GM23338 (cell line): ENCODE data around the gene CIAO3. TPM values are rescaled to one million over a fixed set of nuclear protein-coding genes. Genes with fewer than 3 reads are reported as not detected.

ENCODE experiments used
- ATAC-seq: fragments of 200-7000 bp; cut with Tn5 transposase; 3 replicates; pipeline ENCODE4 v1.9.1; 2020
- DNase-seq: peaks from one replicate; pipeline ENCODE4 v3.0.0-alpha.2; 2015; ENCODE audit warnings: low spot score
- H2AFZ ChIP-seq: fragments of 200-600 bp; sonication (generic); 2 replicates; pipeline ENCODE4 v1.8.0; 2016; ENCODE audit warnings: antibody characterized with exemption, mild to moderate bottlenecking, moderate library complexity
- H3F3A ChIP-seq: fragments of 200-600 bp; sonication (generic); replicated peaks from 2 replicates; pipeline ENCODE4 v1.8.0; 2017; ENCODE audit warnings: antibody characterized with exemption, mixed run types, low read depth
- H3K27ac ChIP-seq: fragments of 200-600 bp; sonication (generic); 2 replicates; pipeline ENCODE4 v1.6.1; 2016; ENCODE audit warnings: low read depth
- H3K27me3 ChIP-seq: fragments of 200-600 bp; sonication (generic); 2 replicates; pipeline ENCODE4 v1.8.0; 2016; ENCODE audit warnings: mild to moderate bottlenecking, mixed run types, moderate library complexity; ENCODE audit not compliant: insufficient read depth
- H3K36me3 ChIP-seq: fragments of 200-600 bp; sonication (generic); 2 replicates; pipeline ENCODE4 v1.8.0; 2016; ENCODE audit warnings: mild to moderate bottlenecking; ENCODE audit not compliant: insufficient read depth
- H3K4me1 ChIP-seq: fragments of 200-600 bp; sonication (generic); 2 replicates; pipeline ENCODE4 v1.8.0; 2016; ENCODE audit warnings: mild to moderate bottlenecking, moderate library complexity; ENCODE audit not compliant: insufficient read depth
- H3K4me2 ChIP-seq: fragments of 200-600 bp; sonication (generic); 2 replicates; pipeline ENCODE4 v1.7.1; 2017; ENCODE audit warnings: mixed run types
- H3K4me3 ChIP-seq: fragments of 200-600 bp; sonication (generic); 2 replicates; pipeline ENCODE4 v1.6.1; 2016; ENCODE audit warnings: mixed run types
- H3K79me2 ChIP-seq: fragments of 200-600 bp; sonication (generic); replicated peaks from 2 replicates; pipeline ENCODE4 v1.8.0; 2017; ENCODE audit warnings: mild to moderate bottlenecking; ENCODE audit not compliant: insufficient read depth
- H3K9me2 ChIP-seq: fragments of 200-600 bp; sonication (generic); 2 replicates; pipeline ENCODE4 v1.8.0; 2017; ENCODE audit not compliant: insufficient read depth
- H4K20me1 ChIP-seq: fragments of 200-600 bp; sonication (generic); replicated peaks from 2 replicates; pipeline ENCODE4 v1.8.0; 2017; ENCODE audit warnings: mild to moderate bottlenecking; ENCODE audit not compliant: insufficient read depth
- H3K27ac Mint-ChIP-seq: 2 replicates; pipeline ENCODE4 v1.8.0; 2020; ENCODE audit warnings: inconsistent platforms, mild to moderate bottlenecking, moderate library complexity, mixed read lengths
- H3K27me3 Mint-ChIP-seq: 3 replicates; pipeline ENCODE4 v1.8.0; 2022; ENCODE audit warnings: low read depth, mild to moderate bottlenecking, moderate library complexity, mixed read lengths, inconsistent platforms; ENCODE audit not compliant: insufficient read depth, poor library complexity
- H3K36me3 Mint-ChIP-seq: 3 replicates; pipeline ENCODE4 v1.8.0; 2021; ENCODE audit warnings: low read depth, mild to moderate bottlenecking, inconsistent platforms, moderate library complexity, mixed read lengths
- H3K4me1 Mint-ChIP-seq: 3 replicates; pipeline ENCODE4 v1.8.0; 2020; ENCODE audit warnings: mild to moderate bottlenecking, inconsistent platforms, mixed read lengths
- H3K4me3 Mint-ChIP-seq: 3 replicates; pipeline ENCODE4 v1.8.0; 2021; ENCODE audit warnings: moderate library complexity, mild to moderate bottlenecking, inconsistent platforms, mixed read lengths
- H3K9me3 Mint-ChIP-seq: 3 replicates; pipeline ENCODE4 v1.8.0; 2020; ENCODE audit warnings: moderate library complexity, mild to moderate bottlenecking, inconsistent platforms, mixed read lengths
- CREB1 ChIP-seq: fragments of 250-450 bp; sonication (Bioruptor Pico); IDR thresholded peaks from 2 replicates; pipeline ENCODE4 v1.5.0; 2020; ENCODE audit warnings: low read depth, mild to moderate bottlenecking, moderate library complexity
- EZH2phosphoT487 ChIP-seq: fragments of 200-600 bp; sonication (generic); IDR thresholded peaks from one replicate; pipeline ENCODE4 v1.8.1; 2018; ENCODE audit warnings: antibody characterized with exemption; ENCODE audit not compliant: unreplicated experiment
- NANOG ChIP-seq: IDR thresholded peaks from 2 replicates; pipeline ENCODE4 v1.6.1; 2016; ENCODE audit warnings: antibody characterized with exemption, borderline replicate concordance
- polyA plus RNA-seq: library from polyadenylated mRNA; unstranded; fragments of >200 nt; fragmentation: Nextera tagmentation; extraction: Ambion mirVana; gene quantifications from 2 replicates; pipeline ENCODE4 v1.2.1, GENCODE V29; 2016
- total RNA-seq: library from RNA; depleted of rRNA; stranded (reverse); fragments of >200 nt; shearing (Covaris generic); gene quantifications from 2 replicates; pipeline ENCODE4 v1.2.3, GENCODE V29; 2014
- TF ChIP-seq, protein P1 (sequence below): IDR thresholded peaks from one replicate; pipeline ENCODE4 v1.6.1; 2018; ENCODE audit warnings: antibody characterized with exemption; ENCODE audit not compliant: unreplicated experiment
- TF ChIP-seq, protein P2 (sequence below), 2 experiments: fragments of 200-600 bp in 1 of 2; sonication (generic) in 1 of 2; conservative IDR thresholded peaks; 2 replicates each; pipeline versions ENCODE4 v1.5.1 to v1.6.1; 2016 to 2017; ENCODE audit warnings: antibody characterized with exemption in 2 of 2, low read depth in 2 of 2, mild to moderate bottlenecking in 2 of 2, moderate library complexity in 1 of 2

The CIAO3 gene
- total and polyA plus RNA-seq, 2 experiments from 2014 or later, result 13.0 to 42.3 TPM

DNA sequence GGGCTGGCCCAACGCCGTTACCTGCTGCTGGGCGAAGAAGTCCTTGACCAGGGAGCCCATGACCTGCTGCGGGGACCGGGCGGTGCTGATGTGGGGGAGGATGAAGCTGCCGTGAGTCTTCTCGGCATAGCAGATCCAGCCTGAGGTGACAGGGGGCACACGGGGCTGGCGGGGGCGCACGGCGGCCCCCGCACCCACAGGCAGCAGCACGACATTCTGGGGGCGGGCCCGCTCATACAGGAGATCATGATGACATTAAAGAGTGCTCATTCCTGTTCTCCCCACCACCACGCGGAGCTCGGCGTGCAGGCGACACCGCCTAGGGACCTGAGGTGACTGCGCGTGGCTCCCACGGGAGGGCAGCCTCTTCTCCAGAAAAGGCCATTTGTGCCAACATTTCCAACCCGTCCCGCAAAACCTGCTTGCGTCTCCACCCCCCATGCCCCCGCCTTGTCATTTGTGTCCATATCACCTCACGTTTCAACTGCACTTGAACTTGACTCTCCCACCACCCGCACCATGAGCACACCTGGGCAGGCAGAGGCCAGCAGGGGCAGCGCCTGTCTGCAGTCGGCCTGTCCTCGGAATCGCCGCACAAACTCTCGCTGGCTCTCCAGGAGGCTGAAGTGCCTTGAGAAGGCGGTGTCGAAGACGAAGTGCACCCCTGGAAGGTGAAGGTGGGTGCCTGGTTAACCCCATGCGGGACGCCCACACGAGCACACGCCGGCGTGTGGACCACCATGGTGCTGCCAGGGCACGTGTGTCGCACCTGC lies 6.4 kb downstream of the CIAO3 start (continued):
- TF ChIP-seq, protein P1, sequence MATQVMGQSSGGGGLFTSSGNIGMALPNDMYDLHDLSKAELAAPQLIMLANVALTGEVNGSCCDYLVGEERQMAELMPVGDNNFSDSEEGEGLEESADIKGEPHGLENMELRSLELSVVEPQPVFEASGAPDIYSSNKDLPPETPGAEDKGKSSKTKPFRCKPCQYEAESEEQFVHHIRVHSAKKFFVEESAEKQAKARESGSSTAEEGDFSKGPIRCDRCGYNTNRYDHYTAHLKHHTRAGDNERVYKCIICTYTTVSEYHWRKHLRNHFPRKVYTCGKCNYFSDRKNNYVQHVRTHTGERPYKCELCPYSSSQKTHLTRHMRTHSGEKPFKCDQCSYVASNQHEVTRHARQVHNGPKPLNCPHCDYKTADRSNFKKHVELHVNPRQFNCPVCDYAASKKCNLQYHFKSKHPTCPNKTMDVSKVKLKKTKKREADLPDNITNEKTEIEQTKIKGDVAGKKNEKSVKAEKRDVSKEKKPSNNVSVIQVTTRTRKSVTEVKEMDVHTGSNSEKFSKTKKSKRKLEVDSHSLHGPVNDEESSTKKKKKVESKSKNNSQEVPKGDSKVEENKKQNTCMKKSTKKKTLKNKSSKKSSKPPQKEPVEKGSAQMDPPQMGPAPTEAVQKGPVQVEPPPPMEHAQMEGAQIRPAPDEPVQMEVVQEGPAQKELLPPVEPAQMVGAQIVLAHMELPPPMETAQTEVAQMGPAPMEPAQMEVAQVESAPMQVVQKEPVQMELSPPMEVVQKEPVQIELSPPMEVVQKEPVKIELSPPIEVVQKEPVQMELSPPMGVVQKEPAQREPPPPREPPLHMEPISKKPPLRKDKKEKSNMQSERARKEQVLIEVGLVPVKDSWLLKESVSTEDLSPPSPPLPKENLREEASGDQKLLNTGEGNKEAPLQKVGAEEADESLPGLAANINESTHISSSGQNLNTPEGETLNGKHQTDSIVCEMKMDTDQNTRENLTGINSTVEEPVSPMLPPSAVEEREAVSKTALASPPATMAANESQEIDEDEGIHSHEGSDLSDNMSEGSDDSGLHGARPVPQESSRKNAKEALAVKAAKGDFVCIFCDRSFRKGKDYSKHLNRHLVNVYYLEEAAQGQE, result no peak
- TF ChIP-seq NANOG, result no peak
- no peak for TF ChIP-seq EZH2phosphoT487

GRCh38 chr16:733382-734207 lies 7.2 kb downstream of the CIAO3 start:
- H3K4me3 ChIP-seq, result no peak overlapping the region
- DNase-seq (peak; percentile 79), ATAC-seq (peak; percentile 61)
- no peak overlapping the region for H2AFZ ChIP-seq
- H3K27ac ChIP-seq, result no peak overlapping the region
- H3K36me3 Mint-ChIP-seq, result peaks cover 28% of the 10 kb centered on the region
- peaks cover 2% of the 10 kb centered on the region; the same call in 1 of the 2 replicates for H3F3A ChIP-seq
- no peak overlapping the region for H3K4me3 Mint-ChIP-seq
- TF ChIP-seq, protein P2, sequence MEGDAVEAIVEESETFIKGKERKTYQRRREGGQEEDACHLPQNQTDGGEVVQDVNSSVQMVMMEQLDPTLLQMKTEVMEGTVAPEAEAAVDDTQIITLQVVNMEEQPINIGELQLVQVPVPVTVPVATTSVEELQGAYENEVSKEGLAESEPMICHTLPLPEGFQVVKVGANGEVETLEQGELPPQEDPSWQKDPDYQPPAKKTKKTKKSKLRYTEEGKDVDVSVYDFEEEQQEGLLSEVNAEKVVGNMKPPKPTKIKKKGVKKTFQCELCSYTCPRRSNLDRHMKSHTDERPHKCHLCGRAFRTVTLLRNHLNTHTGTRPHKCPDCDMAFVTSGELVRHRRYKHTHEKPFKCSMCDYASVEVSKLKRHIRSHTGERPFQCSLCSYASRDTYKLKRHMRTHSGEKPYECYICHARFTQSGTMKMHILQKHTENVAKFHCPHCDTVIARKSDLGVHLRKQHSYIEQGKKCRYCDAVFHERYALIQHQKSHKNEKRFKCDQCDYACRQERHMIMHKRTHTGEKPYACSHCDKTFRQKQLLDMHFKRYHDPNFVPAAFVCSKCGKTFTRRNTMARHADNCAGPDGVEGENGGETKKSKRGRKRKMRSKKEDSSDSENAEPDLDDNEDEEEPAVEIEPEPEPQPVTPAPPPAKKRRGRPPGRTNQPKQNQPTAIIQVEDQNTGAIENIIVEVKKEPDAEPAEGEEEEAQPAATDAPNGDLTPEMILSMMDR (conservative IDR thresholded peaks at IDR 0.05; ENCODE audit: low read depth in 2 of 2), result peak; percentile 62 to 80
- TF ChIP-seq CREB1 (CRISPR knock-in tag), result no peak
- no peaks in the 10 kb centered on the region for H3K27me3 ChIP-seq
- H3K27me3 Mint-ChIP-seq, result peaks cover 16% of the 10 kb centered on the region
- no peaks in the 10 kb centered on the region for H3K4me1 ChIP-seq
- H4K20me1 ChIP-seq, result no peaks in the 10 kb centered on the region
- H3K36me3 ChIP-seq, result no peaks in the 10 kb centered on the region; the same call in 1 of the 2 replicates
- H3K9me2 ChIP-seq, result no peaks in the 10 kb centered on the region
- no peaks in the 10 kb centered on the region for H3K79me2 ChIP-seq
- H3K27ac Mint-ChIP-seq, result no peak overlapping the region
- no peak overlapping the region for H3K4me2 ChIP-seq
- peaks cover 8% of the 10 kb centered on the region for H3K4me1 Mint-ChIP-seq
- H3K9me3 Mint-ChIP-seq, result no peaks in the 10 kb centered on the region
